Breast epithelium (tissue), 3 donors: ENCODE results near the gene ADCY6.

ENCODE experiments used
- CTCF ChIP-seq, 3 donors: fragments of 450-650 bp; IDR thresholded peaks; one replicate each; pipeline ENCODE4 v1.5.1; 2016 to 2017; ENCODE audit warnings: antibody characterized with exemption in 3 of 3, mild to moderate bottlenecking in 3 of 3, moderate library complexity in 3 of 3
- POLR2A ChIP-seq: fragments of 450-650 bp; IDR thresholded peaks from one replicate; pipeline ENCODE4 v1.6.1; 2016; ENCODE audit warnings: antibody characterized with exemption, mild to moderate bottlenecking, moderate library complexity

GRCh38 chr12:48787791-48788523 is 932 bp downstream of the ADCY6 start:
- TF ChIP-seq CTCF (IDR thresholded peaks at IDR 0.05) (no peak), POLR2A (no peak)
